B cell (primary cell): ENCODE results near the gene PNMA6A.
"Not testable (repeated sequence)": the region's sequence is repeated elsewhere in the genome, so short reads cannot be mapped to it uniquely, and the experiment has no call there.

Experiments
- EZH2 ChIP-seq: IDR thresholded peaks from 2 replicates; pipeline ENCODE4 v1.6.1; 2012; ENCODE audit warnings: borderline replicate concordance, low read depth, mild to moderate bottlenecking, moderate library complexity, low read length; ENCODE audit not compliant: insufficient read depth, poor library complexity, severe bottlenecking
- TF ChIP-seq, protein P1 (sequence below): fragments of 200-600 bp; IDR thresholded peaks from one replicate; pipeline ENCODE4 v1.8.0; 2022; ENCODE audit warnings: antibody characterized with exemption, mild to moderate bottlenecking

DNA sequence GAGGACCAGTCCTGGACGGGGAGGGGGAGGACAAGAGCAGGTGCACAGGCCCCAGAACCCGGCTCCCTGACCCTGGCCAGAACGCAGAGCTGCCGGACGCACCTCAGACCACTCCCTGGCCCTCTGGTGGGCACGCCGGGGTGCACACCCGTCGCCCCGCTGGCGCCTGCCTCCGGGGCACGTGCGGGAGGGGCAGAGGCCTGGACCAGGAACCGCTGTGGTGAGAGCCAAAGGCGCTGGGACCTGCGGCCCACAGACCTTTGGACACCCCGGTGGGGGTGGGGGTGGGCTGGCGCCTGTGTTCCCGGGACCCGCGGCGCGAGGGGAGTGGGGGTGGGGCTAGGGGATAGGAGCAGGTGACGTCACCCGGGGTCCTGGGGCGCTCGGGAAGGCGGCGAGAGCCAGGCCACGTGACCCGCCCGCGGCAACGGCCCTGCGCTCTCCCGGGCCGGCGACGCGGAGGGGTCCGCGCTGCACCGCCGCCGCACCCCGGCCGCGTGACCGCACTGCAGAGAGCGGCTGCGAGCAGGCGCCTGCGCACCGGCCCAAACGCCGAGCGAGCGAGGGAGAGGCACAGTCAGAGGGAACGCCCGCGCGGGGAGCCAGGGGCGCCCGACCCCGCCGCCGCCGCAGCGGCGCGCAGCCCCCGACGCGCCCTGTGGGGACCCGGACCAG lies at the start of gene PNMA6A:
- TF ChIP-seq, protein P1, sequence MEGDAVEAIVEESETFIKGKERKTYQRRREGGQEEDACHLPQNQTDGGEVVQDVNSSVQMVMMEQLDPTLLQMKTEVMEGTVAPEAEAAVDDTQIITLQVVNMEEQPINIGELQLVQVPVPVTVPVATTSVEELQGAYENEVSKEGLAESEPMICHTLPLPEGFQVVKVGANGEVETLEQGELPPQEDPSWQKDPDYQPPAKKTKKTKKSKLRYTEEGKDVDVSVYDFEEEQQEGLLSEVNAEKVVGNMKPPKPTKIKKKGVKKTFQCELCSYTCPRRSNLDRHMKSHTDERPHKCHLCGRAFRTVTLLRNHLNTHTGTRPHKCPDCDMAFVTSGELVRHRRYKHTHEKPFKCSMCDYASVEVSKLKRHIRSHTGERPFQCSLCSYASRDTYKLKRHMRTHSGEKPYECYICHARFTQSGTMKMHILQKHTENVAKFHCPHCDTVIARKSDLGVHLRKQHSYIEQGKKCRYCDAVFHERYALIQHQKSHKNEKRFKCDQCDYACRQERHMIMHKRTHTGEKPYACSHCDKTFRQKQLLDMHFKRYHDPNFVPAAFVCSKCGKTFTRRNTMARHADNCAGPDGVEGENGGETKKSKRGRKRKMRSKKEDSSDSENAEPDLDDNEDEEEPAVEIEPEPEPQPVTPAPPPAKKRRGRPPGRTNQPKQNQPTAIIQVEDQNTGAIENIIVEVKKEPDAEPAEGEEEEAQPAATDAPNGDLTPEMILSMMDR: not testable (repeated sequence)
- TF ChIP-seq EZH2: not testable (repeated sequence)
